ENCODE measurements around the gene SUGCT. TPM values are rescaled to one million over a fixed set of nuclear protein-coding genes. Genes with fewer than 3 reads are reported as not detected.

Gene SUGCT
- total RNA-seq, 1 experiment from 2014 or later = 1.5 TPM

GRCh38 chr7:40525764-40526163 lies 391.0 kb downstream of the SUGCT start:
- CTCF ChIA-PET = no interaction called here
- Histone ChIP-seq H3K4me3 (ENCODE audit: low read depth, low read length, poor library complexity, severe bottlenecking) (no peak overlapping the region), H3K27me3 (replicated peaks; ENCODE audit: insufficient read depth, low read depth, low read length, poor library complexity) (no peaks in the 10 kb centered on the region), H3K4me1 (ENCODE audit: insufficient read depth, low read length, poor library complexity, severe bottlenecking) (no peaks in the 10 kb centered on the region), H3K27ac (ENCODE audit: low read depth, low read length, poor library complexity, severe bottlenecking) (no peak overlapping the region), H3K9me3 (ENCODE audit: low read depth, low read length, poor library complexity, severe bottlenecking) (no peaks in the 10 kb centered on the region), H3K36me3 (ENCODE audit: insufficient read depth, low read length, poor library complexity, severe bottlenecking) (no peaks in the 10 kb centered on the region)
- no TSS peak for BruUV-seq (replicated peaks)
- TF ChIP-seq EZH2 (IDR thresholded peaks at IDR 0.05; ENCODE audit: borderline replicate concordance, low read depth, low read length, poor library complexity, severe bottlenecking) (no peak), CTCF (conservative IDR thresholded peaks at IDR 0.05; ENCODE audit: low read depth, low read length) (no peak)
- intact Hi-C loops (cut with micrococcal nuclease; ENCODE audit: unreplicated experiment) = no loop called here
- DNase-seq (ENCODE audit: low spot score) = no peak
- POLR2A ChIA-PET (ENCODE audit: low non-redundant PET) = no interaction called here

GRCh38 chr7:40526951-40527715 lies 392.3 kb downstream of the SUGCT start:
- no peaks in the 10 kb centered on the region for H3K36me3 ChIP-seq (ENCODE audit: insufficient read depth, low read length, poor library complexity, severe bottlenecking)
- ChIA-PET CTCF (no interaction called here), POLR2A (ENCODE audit: low non-redundant PET) (no interaction called here)
- intact Hi-C loops (cut with micrococcal nuclease; ENCODE audit: unreplicated experiment) = no loop called here
- H3K27me3 ChIP-seq (replicated peaks; ENCODE audit: insufficient read depth, low read depth, low read length, poor library complexity) = no peaks in the 10 kb centered on the region
- BruUV-seq (replicated peaks) = no TSS peak
- H3K9me3 ChIP-seq (ENCODE audit: low read depth, low read length, poor library complexity, severe bottlenecking) = no peaks in the 10 kb centered on the region
- no peak overlapping the region for H3K27ac ChIP-seq (ENCODE audit: low read depth, low read length, poor library complexity, severe bottlenecking)
- H3K4me1 ChIP-seq (ENCODE audit: insufficient read depth, low read length, poor library complexity, severe bottlenecking) = no peaks in the 10 kb centered on the region
- no peak overlapping the region for H3K4me3 ChIP-seq (ENCODE audit: low read depth, low read length, poor library complexity, severe bottlenecking)
- TF ChIP-seq EZH2 (IDR thresholded peaks at IDR 0.05; ENCODE audit: borderline replicate concordance, low read depth, low read length, poor library complexity, severe bottlenecking) (no peak), CTCF (conservative IDR thresholded peaks at IDR 0.05; ENCODE audit: low read depth, low read length) (no peak)
- DNase-seq (ENCODE audit: low spot score) = no peak

GRCh38 chr7:40527723-40528122 lies 392.9 kb downstream of the SUGCT start:
- TF ChIP-seq CTCF (conservative IDR thresholded peaks at IDR 0.05; ENCODE audit: low read depth, low read length) = no peak
- TF ChIP-seq EZH2 (IDR thresholded peaks at IDR 0.05; ENCODE audit: borderline replicate concordance, low read depth, low read length, poor library complexity, severe bottlenecking) = no peak
- H3K9me3 ChIP-seq (ENCODE audit: low read depth, low read length, poor library complexity, severe bottlenecking) = no peaks in the 10 kb centered on the region
- no peaks in the 10 kb centered on the region for H3K36me3 ChIP-seq (ENCODE audit: insufficient read depth, low read length, poor library complexity, severe bottlenecking)
- no TSS peak for BruUV-seq (replicated peaks)
- no peak for DNase-seq (ENCODE audit: low spot score)
- no peaks in the 10 kb centered on the region for H3K27me3 ChIP-seq (replicated peaks; ENCODE audit: insufficient read depth, low read depth, low read length, poor library complexity)
- CTCF ChIA-PET = no interaction called here
- no peaks in the 10 kb centered on the region for H3K4me1 ChIP-seq (ENCODE audit: insufficient read depth, low read length, poor library complexity, severe bottlenecking)
- H3K27ac ChIP-seq (ENCODE audit: low read depth, low read length, poor library complexity, severe bottlenecking) = no peak overlapping the region
- intact Hi-C loops (cut with micrococcal nuclease; ENCODE audit: unreplicated experiment) = no loop called here
- H3K4me3 ChIP-seq (ENCODE audit: low read depth, low read length, poor library complexity, severe bottlenecking) = no peak overlapping the region
- POLR2A ChIA-PET (ENCODE audit: low non-redundant PET) = no interaction called here

Data from A673 (cell line).